ENCODE results near the gene OR4K14. TPM values are rescaled to one million over a fixed set of nuclear protein-coding genes. Genes with fewer than 3 reads are reported as not detected.

OR4K14 gene
- total and polyA plus RNA-seq, 2 experiments from 2014 or later = not detected

- no peak for ATAC-seq
Measured at GRCh38 chr14:20048202-20048601, 29.1 kb upstream of the OR4K14 start.

More at GRCh38 chr14:20048202-20048601, 29.1 kb upstream of the OR4K14 start:
- Histone ChIP-seq H4K20me1 (replicated peaks; ENCODE audit: insufficient read depth) (no peaks in the 10 kb centered on the region), H3F3A (replicated peaks; ENCODE audit: low read depth) (no peaks in the 10 kb centered on the region), H3K9me2 (ENCODE audit: insufficient read depth) (no peaks in the 10 kb centered on the region), H2AFZ (no peak overlapping the region), H3K27me3 (ENCODE audit: insufficient read depth) (no peaks in the 10 kb centered on the region), H3K4me3 (no peak overlapping the region), H3K27ac (ENCODE audit: low read depth) (no peak overlapping the region), H3K36me3 (ENCODE audit: insufficient read depth) (peaks cover 7% of the 10 kb centered on the region; the same call in 1 of the 2 replicates), H3K4me2 (no peak overlapping the region), H3K4me1 (ENCODE audit: insufficient read depth) (no peaks in the 10 kb centered on the region), H3K79me2 (replicated peaks; ENCODE audit: insufficient read depth) (no peaks in the 10 kb centered on the region)
- Mint-ChIP-seq H3K4me3 (no peak overlapping the region), H3K9me3 (peaks cover 82% of the 10 kb centered on the region), H3K27me3 (ENCODE audit: insufficient read depth, low read depth, poor library complexity) (peaks cover 6% of the 10 kb centered on the region), H3K4me1 (no peaks in the 10 kb centered on the region), H3K27ac (no peak overlapping the region), H3K36me3 (ENCODE audit: low read depth) (peaks cover 18% of the 10 kb centered on the region; the same call in 2 of the 3 replicates)
- no peak for DNase-seq (ENCODE audit: low spot score)
- TF ChIP-seq, protein P1, sequence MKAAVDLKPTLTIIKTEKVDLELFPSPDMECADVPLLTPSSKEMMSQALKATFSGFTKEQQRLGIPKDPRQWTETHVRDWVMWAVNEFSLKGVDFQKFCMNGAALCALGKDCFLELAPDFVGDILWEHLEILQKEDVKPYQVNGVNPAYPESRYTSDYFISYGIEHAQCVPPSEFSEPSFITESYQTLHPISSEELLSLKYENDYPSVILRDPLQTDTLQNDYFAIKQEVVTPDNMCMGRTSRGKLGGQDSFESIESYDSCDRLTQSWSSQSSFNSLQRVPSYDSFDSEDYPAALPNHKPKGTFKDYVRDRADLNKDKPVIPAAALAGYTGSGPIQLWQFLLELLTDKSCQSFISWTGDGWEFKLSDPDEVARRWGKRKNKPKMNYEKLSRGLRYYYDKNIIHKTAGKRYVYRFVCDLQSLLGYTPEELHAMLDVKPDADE (IDR thresholded peaks at IDR 0.05) = no peak
- no peak for TF ChIP-seq ZNF462 (CRISPR knock-in tag; IDR thresholded peaks at IDR 0.05)
- TF ChIP-seq NANOG (IDR thresholded peaks at IDR 0.05; ENCODE audit: borderline replicate concordance) = no peak
- no peak for TF ChIP-seq EZH2 (IDR thresholded peaks at IDR 0.05; ENCODE audit: low read depth, unreplicated experiment)
- no peak for TF ChIP-seq EZH2phosphoT487 (IDR thresholded peaks at IDR 0.05; ENCODE audit: unreplicated experiment)
